ENCODE data around the gene ZBTB9. TPM values are rescaled to one million over a fixed set of nuclear protein-coding genes. Genes with fewer than 3 reads are reported as not detected.

The ZBTB9 gene
- total RNA-seq, 2 donors from 2014 or later = 18.0 to 20.6 TPM

DNA sequence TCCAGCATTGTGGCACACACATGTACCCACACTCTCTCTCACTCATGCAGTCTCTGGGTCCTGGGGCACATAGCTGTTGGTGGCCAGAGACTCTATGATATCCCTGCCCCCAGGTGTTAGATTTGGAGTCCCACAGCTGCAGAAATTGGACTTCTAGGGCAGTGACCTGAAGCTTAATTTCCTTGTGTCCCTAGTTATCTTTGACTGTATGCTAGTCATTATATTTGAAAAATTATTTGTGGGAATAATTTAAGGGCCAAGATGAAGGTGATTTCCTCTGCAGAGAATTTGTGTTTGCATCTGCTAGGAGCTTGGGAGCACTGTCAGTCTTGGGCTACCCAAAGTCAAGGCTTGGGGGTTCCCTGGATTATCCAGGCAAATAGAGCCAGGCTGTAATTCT is 50.1 kb downstream of the ZBTB9 start:
- peaks cover 13% of the 10 kb centered on the region for H3K9me3 ChIP-seq (ENCODE audit: control insufficient read depth, low read length)
- H3K9ac ChIP-seq (ENCODE audit: extremely low read depth, low read length, poor library complexity, severe bottlenecking) = no peak overlapping the region
- peaks cover 7% of the 10 kb centered on the region for H3K4me1 Mint-ChIP-seq
- no peaks in the 10 kb centered on the region for H3K27me3 ChIP-seq (ENCODE audit: control insufficient read depth, insufficient read depth, low read length, poor library complexity, severe bottlenecking)
- peaks cover 24% of the 10 kb centered on the region for H3K9me3 Mint-ChIP-seq
- no peak overlapping the region for H3K27ac ChIP-seq (ENCODE audit: low read depth, low read length)
- DNase-seq = peak; percentile 6
- H3K4me1 ChIP-seq (ENCODE audit: control insufficient read depth, insufficient read depth, low read length) = no peaks in the 10 kb centered on the region
- H3K4me3 Mint-ChIP-seq = no peak overlapping the region
- H3K4me3 ChIP-seq (ENCODE audit: low read length) = no peak overlapping the region
- H3K27ac Mint-ChIP-seq = no peak overlapping the region
- no peaks in the 10 kb centered on the region for H3K36me3 ChIP-seq (ENCODE audit: control insufficient read depth, insufficient read depth, low read length)
- H3K36me3 Mint-ChIP-seq (ENCODE audit: low read depth) = no peaks in the 10 kb centered on the region
- TF ChIP-seq CTCF (conservative IDR thresholded peaks at IDR 0.05) = no peak
- H3K27me3 Mint-ChIP-seq (ENCODE audit: insufficient read depth) = peaks cover 5% of the 10 kb centered on the region

GRCh38 chr6:33505548-33506370 is 51.4 kb downstream of the ZBTB9 start:
- H3K9ac ChIP-seq (ENCODE audit: extremely low read depth, low read length, poor library complexity, severe bottlenecking) = no peak overlapping the region
- H3K9me3 Mint-ChIP-seq = peaks cover 23% of the 10 kb centered on the region
- H3K4me3 ChIP-seq (ENCODE audit: low read length) = no peak overlapping the region
- no peaks in the 10 kb centered on the region for H3K4me1 ChIP-seq (ENCODE audit: control insufficient read depth, insufficient read depth, low read length)
- H3K27me3 ChIP-seq (ENCODE audit: control insufficient read depth, insufficient read depth, low read length, poor library complexity, severe bottlenecking) = no peaks in the 10 kb centered on the region
- no peak overlapping the region for H3K4me3 Mint-ChIP-seq
- no peak overlapping the region for H3K27ac Mint-ChIP-seq
- H3K36me3 Mint-ChIP-seq (ENCODE audit: low read depth) = no peaks in the 10 kb centered on the region
- no peaks in the 10 kb centered on the region for H3K36me3 ChIP-seq (ENCODE audit: control insufficient read depth, insufficient read depth, low read length)
- peaks cover 13% of the 10 kb centered on the region for H3K9me3 ChIP-seq (ENCODE audit: control insufficient read depth, low read length)
- H3K27me3 Mint-ChIP-seq (ENCODE audit: insufficient read depth) = peaks cover 5% of the 10 kb centered on the region
- TF ChIP-seq CTCF (conservative IDR thresholded peaks at IDR 0.05) = no peak
- peak overlapping the region; percentile 17 for H3K27ac ChIP-seq (ENCODE audit: low read depth, low read length)
- peak; percentile 2 for DNase-seq
- 86% methylated on average over 4 to 6 of the region's 7 CpGs for WGBS, 2 experiments (ENCODE audit: insufficient coverage in 1 of 2, insufficient read length in 1 of 2)
- peaks cover 7% of the 10 kb centered on the region for H3K4me1 Mint-ChIP-seq

Small RNAs within 50 kb of the gene (microRNA-seq; reads per million reads assigned to microRNA genes)
- not detected for gene MIR5004 (ENCODE audit: borderline microRNAs expressed)

Other genes starting within 250 kb of the ZBTB9 start
- 1 to 10 TPM; 5.7 to 6.8 TPM for gene HSD17B8, start 249.9 kb upstream of the ZBTB9 start, total RNA-seq
- gene RING1, start 246.1 kb upstream of the ZBTB9 start, total RNA-seq = 10 to 100 TPM; 31.0 to 31.8 TPM
- 10 to 100 TPM; 51.4 to 63.9 TPM for gene VPS52, start 182.7 kb upstream of the ZBTB9 start, total RNA-seq
- gene RPS18, start 182.5 kb upstream of the ZBTB9 start, total RNA-seq = 1,000 to 10,000 TPM; 2,541 to 3,009 TPM
- gene B3GALT4, start 177.5 kb upstream of the ZBTB9 start, total RNA-seq = 1 to 10 TPM; 3.9 to 5.5 TPM
- gene WDR46, start 165.3 kb upstream of the ZBTB9 start, total RNA-seq = 10 to 100 TPM; 42.9 to 62.5 TPM
- gene PFDN6, start 165.0 kb upstream of the ZBTB9 start, total RNA-seq = 10 to 100 TPM; 69.9 to 86.4 TPM
- gene RGL2, start 155.6 kb upstream of the ZBTB9 start, total RNA-seq = 10 to 100 TPM; 85.6 to 98.0 TPM
- 10 to 100 TPM in 1 of 2 donors, 1 to 10 TPM in 1; 7.0 to 11.1 TPM for gene TAPBP, start 140.5 kb upstream of the ZBTB9 start, total RNA-seq
- gene ZBTB22, start 136.8 kb upstream of the ZBTB9 start, total RNA-seq = 10 to 100 TPM; 15.2 to 19.8 TPM
- gene DAXX, start 131.6 kb upstream of the ZBTB9 start, total RNA-seq = 10 to 100 TPM; 51.2 to 52.6 TPM
- 10 to 100 TPM; 56.6 to 94.3 TPM for gene KIFC1, start 62.8 kb upstream of the ZBTB9 start, total RNA-seq
- gene PHF1, start 43.6 kb upstream of the ZBTB9 start, total RNA-seq = 10 to 100 TPM; 71.4 to 75.7 TPM
- gene CUTA, start 36.5 kb upstream of the ZBTB9 start, total RNA-seq = 100 to 1,000 TPM; 198 to 219 TPM
- gene SYNGAP1, start 34.5 kb upstream of the ZBTB9 start, total RNA-seq = 10 to 100 TPM; 90.2 to 94.2 TPM
- gene BAK1, start 125.7 kb downstream of the ZBTB9 start, total RNA-seq = 10 to 100 TPM; 39.9 to 41.2 TPM
- 10 to 100 TPM; 29.6 to 33.3 TPM for gene ITPR3, start 166.7 kb downstream of the ZBTB9 start, total RNA-seq

Data from endodermal cell (in vitro differentiated cells).